HepG2 (cell line): ENCODE data around the gene CERS1. TPM values are rescaled to one million over a fixed set of nuclear protein-coding genes. Genes with fewer than 3 reads are reported as not detected.

ENCODE experiments used
- AKAP8 ChIP-seq: sonication (generic); formaldehyde crosslinking; IDR thresholded peaks from 2 replicates; pipeline ENCODE4 v1.5.1; 2020; ENCODE audit warnings: mild to moderate bottlenecking, missing genetic modification reagents
- ATAD3A ChIP-seq: sonication (generic); formaldehyde crosslinking; IDR thresholded peaks from 2 replicates; pipeline ENCODE4 v1.4.0; 2020; ENCODE audit warnings: missing genetic modification reagents
- ATF4 ChIP-seq, 2 experiments: fragments of 450-650 bp in 1 of 2; sonication (generic) in 1 of 2; formaldehyde crosslinking; IDR thresholded peaks; 2 replicates each; pipeline versions ENCODE4 v1.5.0 to v1.8.0; 2020 to 2022; ENCODE audit warnings: mild to moderate bottlenecking in 1 of 2, missing genetic modification reagents in 1 of 2
- ETV6 ChIP-seq: sonication (generic); formaldehyde crosslinking; conservative IDR thresholded peaks from 2 replicates; pipeline ENCODE4 v1.4.0; 2020; ENCODE audit warnings: missing genetic modification reagents
- GATAD2A ChIP-seq: IDR thresholded peaks from 2 replicates; pipeline ENCODE4 v1.6.1; 2016
- GLI4 ChIP-seq: sonication (generic); formaldehyde crosslinking; IDR thresholded peaks from 2 replicates; pipeline ENCODE4 v1.5.1; 2020; ENCODE audit warnings: missing genetic modification reagents, mild to moderate bottlenecking, moderate library complexity, borderline replicate concordance
- JUND ChIP-seq: sonication (generic); formaldehyde crosslinking; IDR thresholded peaks from 2 replicates; pipeline ENCODE4 v1.8.0; 2022; ENCODE audit warnings: mild to moderate bottlenecking, missing genetic modification reagents
- MTF1 ChIP-seq: sonication (generic); formaldehyde crosslinking; IDR thresholded peaks from 2 replicates; pipeline ENCODE4 v1.5.0; 2020; ENCODE audit warnings: missing genetic modification reagents
- MYNN ChIP-seq: sonication (generic); formaldehyde crosslinking; IDR thresholded peaks from 2 replicates; pipeline ENCODE4 v1.4.0; 2020; ENCODE audit warnings: mild to moderate bottlenecking, low read depth, missing genetic modification reagents
- NR2F6 ChIP-seq, 2 experiments: IDR thresholded peaks; 2 replicates each; pipeline ENCODE4 v1.6.1; 2016; ENCODE audit warnings: antibody characterized with exemption in 1 of 2, mild to moderate bottlenecking in 1 of 2
- POLR2A ChIP-seq, 2 experiments: IDR thresholded peaks; 2 replicates each; pipeline ENCODE4 v1.6.1; 2011; ENCODE audit warnings: low read depth in 2 of 2, low read length in 2 of 2, mild to moderate bottlenecking in 1 of 2, moderate library complexity in 1 of 2; ENCODE audit not compliant: insufficient read depth in 1 of 2
- SALL1 ChIP-seq: sonication (generic); formaldehyde crosslinking; IDR thresholded peaks from 2 replicates; pipeline ENCODE4 v1.8.0; 2022; ENCODE audit warnings: mild to moderate bottlenecking, missing genetic modification reagents
- SUZ12 ChIP-seq: fragments of 150-350 bp; IDR thresholded peaks from 2 replicates; pipeline ENCODE4 v1.6.1; 2014; ENCODE audit warnings: low read depth, low read length
- TOE1 ChIP-seq: sonication (generic); formaldehyde crosslinking; IDR thresholded peaks from 2 replicates; pipeline ENCODE4 v1.4.0; 2020; ENCODE audit warnings: mild to moderate bottlenecking, missing genetic modification reagents
- WIZ ChIP-seq: sonication (generic); formaldehyde crosslinking; IDR thresholded peaks from 2 replicates; pipeline ENCODE4 v1.5.1; 2020; ENCODE audit warnings: mild to moderate bottlenecking, missing genetic modification reagents
- ZBTB39 ChIP-seq: sonication (generic); formaldehyde crosslinking; IDR thresholded peaks from 2 replicates; pipeline ENCODE4 v1.5.0; 2020; ENCODE audit warnings: missing genetic modification reagents
- ZFX ChIP-seq: sonication (generic); formaldehyde crosslinking; IDR thresholded peaks from 2 replicates; pipeline ENCODE4 v1.4.0; 2020; ENCODE audit warnings: mild to moderate bottlenecking, low read depth, missing genetic modification reagents, moderate library complexity
- ZNF891 ChIP-seq: sonication (generic); formaldehyde crosslinking; IDR thresholded peaks from 2 replicates; pipeline ENCODE4 v1.5.0; 2020; ENCODE audit warnings: mild to moderate bottlenecking, missing genetic modification reagents
- ZSCAN21 ChIP-seq: sonication (generic); formaldehyde crosslinking; IDR thresholded peaks from 2 replicates; pipeline ENCODE4 v1.8.0; 2022; ENCODE audit warnings: mild to moderate bottlenecking, missing genetic modification reagents, moderate library complexity, borderline replicate concordance
- polyA plus RNA-seq, 8 experiments: library from polyadenylated mRNA; depleted of rRNA in 3 of 8; stranded (reverse) in 7 of 8; unstranded in 1 of 8; fragments of >200 nt; fragmentation: Illumina TruSeq in 4 of 8; extraction: Trizol in 4 of 8; gene quantifications; 2 replicates each; pipeline versions ENCODE4 v1.2.1 to v1.2.3, GENCODE V29; 2011 to 2016; ENCODE audit warnings: low read depth in 4 of 8, missing spikeins in 1 of 8, mixed read lengths in 1 of 8; ENCODE audit not compliant: insufficient read depth in 1 of 8
- total RNA-seq, 5 experiments: library from RNA; depleted of rRNA; stranded (reverse); fragments of >200 nt; fragmentation: Illumina TruSeq; extraction: Trizol; gene quantifications; 2 replicates each; pipeline ENCODE4 v1.2.3, GENCODE V29; 2016; ENCODE audit warnings: low read depth in 1 of 5
- TF ChIP-seq, protein P1 (sequence below): sonication (generic); formaldehyde crosslinking; IDR thresholded peaks from 2 replicates; pipeline ENCODE4 v1.5.0; 2020; ENCODE audit warnings: mild to moderate bottlenecking, missing genetic modification reagents, borderline replicate concordance
- TF ChIP-seq, protein P2 (sequence below): sonication (generic); formaldehyde crosslinking; IDR thresholded peaks from 2 replicates; pipeline ENCODE4 v1.4.0; 2020; ENCODE audit warnings: mild to moderate bottlenecking, missing genetic modification reagents
- TF ChIP-seq, protein P3 (sequence below): IDR thresholded peaks from 2 replicates; pipeline ENCODE4 v1.6.1; 2016; ENCODE audit warnings: missing compliant biosample characterization, missing genetic modification reagents, borderline replicate concordance

CERS1 gene
- total and polyA plus RNA-seq, 2 of the 13 experiments (the other 11 are each of a cell fraction or from before 2014, with no cell fraction given) = 4.6 to 9.8 TPM

DNA sequence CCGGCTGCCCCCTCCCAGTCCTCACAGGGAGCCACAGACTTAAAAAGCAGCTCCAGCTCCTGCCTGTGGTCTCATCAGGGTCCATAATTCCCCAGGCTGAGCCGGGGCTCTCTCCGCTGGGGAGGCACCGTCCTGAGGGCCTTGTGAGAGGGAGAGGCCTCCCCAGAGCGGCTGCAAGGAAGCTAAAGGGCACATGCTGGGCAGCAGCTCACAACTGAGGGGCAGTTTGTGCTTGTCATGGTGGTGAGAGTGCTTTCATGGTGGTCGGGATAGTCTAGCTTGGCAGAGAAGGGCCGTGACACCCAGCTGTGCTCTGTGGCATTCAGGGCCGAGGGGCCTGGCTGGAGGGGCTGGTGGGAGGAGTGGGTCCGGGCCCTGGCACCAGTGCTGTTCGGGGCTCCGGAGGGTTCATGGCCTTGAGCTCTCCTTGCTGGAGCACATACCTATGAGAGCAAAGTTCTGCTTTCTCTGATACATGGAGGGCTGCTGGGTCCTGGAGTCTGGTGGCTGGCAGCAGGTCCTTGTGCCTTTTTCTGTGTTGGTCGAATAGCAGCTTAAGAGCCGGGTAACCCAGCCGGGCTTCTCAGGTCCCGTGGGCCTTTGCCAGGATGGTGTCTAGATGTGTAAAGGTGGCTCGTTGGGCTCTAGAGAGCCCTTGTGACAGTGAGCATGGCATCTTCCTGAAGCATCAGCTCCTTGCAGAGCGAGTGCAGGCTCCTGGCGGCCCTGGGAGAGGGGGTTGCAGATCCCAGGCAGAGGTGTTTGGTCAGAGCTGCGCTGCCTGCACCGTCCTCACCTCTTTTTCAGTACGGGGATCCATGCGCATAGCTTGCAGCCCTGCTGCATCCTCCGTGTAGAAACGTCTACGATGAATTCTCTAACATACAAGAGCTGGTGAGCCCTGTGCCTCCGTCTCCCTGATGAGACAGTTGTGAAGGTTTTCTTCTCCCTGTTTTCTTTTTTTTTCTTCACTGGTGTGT, 55.4 kb downstream of the CERS1 start (continued):
- TF ChIP-seq ZFX = peak; percentile 35; the same call in 1 of the 2 replicates
- TF ChIP-seq TOE1 (CRISPR knock-in tag) = peak; percentile 64; the same call in 1 of the 2 replicates
- peak; percentile 60; the same call in 1 of the 2 replicates for TF ChIP-seq GATAD2A (CRISPR knock-in tag)
- no peak for TF ChIP-seq SUZ12
- 0 out of 2 replicates have a peak, but pooled peaks have one; percentile 40 for TF ChIP-seq GLI4
- TF ChIP-seq MTF1 = no peak
- no peak; a peak in 1 of 4 replicates for TF ChIP-seq POLR2A (IDR thresholded peaks at IDR 0.05; ENCODE audit: insufficient read depth in 1 of 2, low read depth in 2 of 2, low read length in 2 of 2)
- TF ChIP-seq ZSCAN21 (CRISPR knock-in tag) = no peak
- TF ChIP-seq ATAD3A (CRISPR knock-in tag) = no peak
- peak; percentile 31; the same call in 1 of the 2 replicates for TF ChIP-seq SALL1 (CRISPR knock-in tag)
- TF ChIP-seq, protein P1, sequence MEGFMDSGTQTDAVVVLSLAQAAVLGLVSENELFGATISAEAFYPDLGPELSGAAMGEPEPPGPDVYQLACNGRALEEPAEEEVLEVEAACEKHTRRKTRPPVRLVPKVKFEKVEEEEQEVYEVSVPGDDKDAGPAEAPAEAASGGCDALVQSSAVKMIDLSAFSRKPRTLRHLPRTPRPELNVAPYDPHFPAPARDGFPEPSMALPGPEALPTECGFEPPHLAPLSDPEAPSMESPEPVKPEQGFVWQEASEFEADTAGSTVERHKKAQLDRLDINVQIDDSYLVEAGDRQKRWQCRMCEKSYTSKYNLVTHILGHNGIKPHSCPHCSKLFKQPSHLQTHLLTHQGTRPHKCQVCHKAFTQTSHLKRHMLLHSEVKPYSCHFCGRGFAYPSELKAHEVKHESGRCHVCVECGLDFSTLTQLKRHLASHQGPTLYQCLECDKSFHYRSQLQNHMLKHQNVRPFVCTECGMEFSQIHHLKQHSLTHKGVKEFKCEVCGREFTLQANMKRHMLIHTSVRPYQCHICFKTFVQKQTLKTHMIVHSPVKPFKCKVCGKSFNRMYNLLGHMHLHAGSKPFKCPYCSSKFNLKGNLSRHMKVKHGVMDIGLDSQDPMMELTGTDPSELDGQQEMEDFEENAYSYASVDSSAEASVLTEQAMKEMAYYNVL (CRISPR knock-in tag) = peak; percentile 73; the same call in 1 of the 2 replicates
- TF ChIP-seq ATF4 (CRISPR knock-in tag; IDR thresholded peaks at IDR 0.05) = 0 out of 4 replicates have a peak, but pooled peaks of 1 of the 2 experiments have one; percentile 42
- TF ChIP-seq, protein P2, sequence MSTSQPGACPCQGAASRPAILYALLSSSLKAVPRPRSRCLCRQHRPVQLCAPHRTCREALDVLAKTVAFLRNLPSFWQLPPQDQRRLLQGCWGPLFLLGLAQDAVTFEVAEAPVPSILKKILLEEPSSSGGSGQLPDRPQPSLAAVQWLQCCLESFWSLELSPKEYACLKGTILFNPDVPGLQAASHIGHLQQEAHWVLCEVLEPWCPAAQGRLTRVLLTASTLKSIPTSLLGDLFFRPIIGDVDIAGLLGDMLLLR (CRISPR knock-in tag) = 0 out of 2 replicates have a peak, but pooled peaks have one; percentile 46
- TF ChIP-seq JUND (CRISPR knock-in tag) = no peak
- TF ChIP-seq, protein P3, sequence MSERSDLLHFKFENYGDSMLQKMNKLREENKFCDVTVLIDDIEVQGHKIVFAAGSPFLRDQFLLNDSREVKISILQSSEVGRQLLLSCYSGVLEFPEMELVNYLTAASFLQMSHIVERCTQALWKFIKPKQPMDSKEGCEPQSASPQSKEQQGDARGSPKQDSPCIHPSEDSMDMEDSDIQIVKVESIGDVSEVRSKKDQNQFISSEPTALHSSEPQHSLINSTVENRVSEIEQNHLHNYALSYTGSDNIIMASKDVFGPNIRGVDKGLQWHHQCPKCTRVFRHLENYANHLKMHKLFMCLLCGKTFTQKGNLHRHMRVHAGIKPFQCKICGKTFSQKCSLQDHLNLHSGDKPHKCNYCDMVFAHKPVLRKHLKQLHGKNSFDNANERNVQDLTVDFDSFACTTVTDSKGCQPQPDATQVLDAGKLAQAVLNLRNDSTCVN (CRISPR knock-in tag) = 0 out of 2 replicates have a peak, but pooled peaks have one; percentile 31
- no peak for TF ChIP-seq ZBTB39 (CRISPR knock-in tag)
- TF ChIP-seq MYNN (CRISPR knock-in tag) = no peak
- no peak for TF ChIP-seq NR2F6 (IDR thresholded peaks at IDR 0.05)
- TF ChIP-seq NR2F6 (CRISPR knock-in tag; IDR thresholded peaks at IDR 0.05) = peak; percentile 35; the same call in 1 of the 2 replicates
- TF ChIP-seq ETV6 = no peak
- no peak for TF ChIP-seq WIZ (CRISPR knock-in tag)
- peak; percentile 41; the same call in 1 of the 2 replicates for TF ChIP-seq AKAP8 (CRISPR knock-in tag)
- no peak for TF ChIP-seq ZNF891
